ENCODE data around the gene TSPAN4. TPM values are rescaled to one million over a fixed set of nuclear protein-coding genes. Genes with fewer than 3 reads are reported as not detected.

TSPAN4 gene
- total RNA-seq, 2 experiments from 2014 or later = 9.4 to 12.1 TPM

GRCh38 chr11:909406-909805 is 66.8 kb downstream of the TSPAN4 start:
- no TSS peak for BruUV-seq (replicated peaks)
- Histone ChIP-seq H3K36me3 (ENCODE audit: insufficient read depth, low read length) (peaks cover 22% of the 10 kb centered on the region), H3K27ac (ENCODE audit: low read depth, low read length, poor library complexity, severe bottlenecking) (no peak overlapping the region), H2AFZ (ENCODE audit: low read length) (no peak overlapping the region), H3K9me3 (ENCODE audit: low read length) (no peaks in the 10 kb centered on the region), H3K9me2 (ENCODE audit: insufficient read depth, low read length) (no peaks in the 10 kb centered on the region), H4K20me1 (ENCODE audit: insufficient read depth, low read length) (no peaks in the 10 kb centered on the region; the same call in 1 of the 2 replicates), H3K79me2 (ENCODE audit: insufficient read depth, low read depth, low read length) (peaks cover 19% of the 10 kb centered on the region), H3K4me2 (ENCODE audit: low read length) (peak overlapping the region; percentile 63), H3K4me1 (ENCODE audit: insufficient read depth, low read length, poor library complexity, severe bottlenecking) (peaks cover 35% of the 10 kb centered on the region), H3K4me3 (ENCODE audit: low read depth, low read length, poor library complexity, severe bottlenecking) (peak overlapping the region; percentile 88)
- no peak for TF ChIP-seq EZH2phosphoT487 (IDR thresholded peaks at IDR 0.05; ENCODE audit: borderline replicate concordance, low read depth, low read length)
- TF ChIP-seq, protein P1, sequence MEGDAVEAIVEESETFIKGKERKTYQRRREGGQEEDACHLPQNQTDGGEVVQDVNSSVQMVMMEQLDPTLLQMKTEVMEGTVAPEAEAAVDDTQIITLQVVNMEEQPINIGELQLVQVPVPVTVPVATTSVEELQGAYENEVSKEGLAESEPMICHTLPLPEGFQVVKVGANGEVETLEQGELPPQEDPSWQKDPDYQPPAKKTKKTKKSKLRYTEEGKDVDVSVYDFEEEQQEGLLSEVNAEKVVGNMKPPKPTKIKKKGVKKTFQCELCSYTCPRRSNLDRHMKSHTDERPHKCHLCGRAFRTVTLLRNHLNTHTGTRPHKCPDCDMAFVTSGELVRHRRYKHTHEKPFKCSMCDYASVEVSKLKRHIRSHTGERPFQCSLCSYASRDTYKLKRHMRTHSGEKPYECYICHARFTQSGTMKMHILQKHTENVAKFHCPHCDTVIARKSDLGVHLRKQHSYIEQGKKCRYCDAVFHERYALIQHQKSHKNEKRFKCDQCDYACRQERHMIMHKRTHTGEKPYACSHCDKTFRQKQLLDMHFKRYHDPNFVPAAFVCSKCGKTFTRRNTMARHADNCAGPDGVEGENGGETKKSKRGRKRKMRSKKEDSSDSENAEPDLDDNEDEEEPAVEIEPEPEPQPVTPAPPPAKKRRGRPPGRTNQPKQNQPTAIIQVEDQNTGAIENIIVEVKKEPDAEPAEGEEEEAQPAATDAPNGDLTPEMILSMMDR (conservative IDR thresholded peaks at IDR 0.05; ENCODE audit: low read length) = no peak
- DNase-seq (ENCODE audit: low spot score) = no peak
- intact Hi-C loops (cut with micrococcal nuclease; ENCODE audit: unreplicated experiment) = loop anchor here (5.0 kb wide), 1 partner anchor 62 kb away; no protein-coding TSS in a partner anchor
- ChIA-PET CTCF (ENCODE audit: unreplicated experiment) (no interaction called here), POLR2A (interaction anchor here (1.1 kb wide), 1 partner anchor 20 kb away, joined by 4 read pairs; no protein-coding TSS in a partner anchor)

DNA sequence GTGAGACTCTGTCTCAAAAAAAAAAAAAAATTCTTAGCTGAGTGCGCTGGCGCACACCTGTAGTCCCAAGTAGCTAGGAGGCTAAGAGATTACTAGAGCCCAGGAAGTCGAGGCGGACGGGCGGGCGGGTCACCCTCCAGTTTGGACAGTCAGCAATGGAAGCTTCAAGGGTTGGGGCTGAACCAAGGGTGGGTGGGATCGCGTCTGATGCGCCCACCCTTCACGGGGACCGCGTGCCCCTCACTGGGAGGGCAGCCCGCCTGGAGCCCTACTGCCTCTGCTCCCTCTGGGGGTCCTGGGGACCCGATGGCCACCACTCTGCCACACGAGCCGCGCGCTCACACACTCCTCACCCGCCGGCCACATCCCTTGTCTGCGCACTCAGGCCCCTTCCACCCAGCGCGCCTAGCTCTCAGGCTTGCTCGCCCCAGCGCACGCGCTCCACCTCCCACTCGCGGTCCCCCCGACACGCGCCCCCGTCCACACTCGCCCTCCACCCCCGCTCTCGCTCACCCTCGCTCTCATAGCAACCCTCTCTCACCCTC is 67.5 kb downstream of the TSPAN4 start:
- no peaks in the 10 kb centered on the region; the same call in 1 of the 2 replicates for H4K20me1 ChIP-seq (ENCODE audit: insufficient read depth, low read length)
- no peaks in the 10 kb centered on the region for H3K9me2 ChIP-seq (ENCODE audit: insufficient read depth, low read length)
- peak; percentile 25 for DNase-seq (ENCODE audit: low spot score)
- intact Hi-C loops (cut with micrococcal nuclease; ENCODE audit: unreplicated experiment) = loop anchor here (5.0 kb wide), 1 partner anchor 403 kb away; the partner anchor contains the start of gene RNH1
- TF ChIP-seq, protein P1 (conservative IDR thresholded peaks at IDR 0.05; ENCODE audit: low read length) = no peak
- TF ChIP-seq EZH2phosphoT487 (IDR thresholded peaks at IDR 0.05; ENCODE audit: borderline replicate concordance, low read depth, low read length) = no peak
- H3K36me3 ChIP-seq (ENCODE audit: insufficient read depth, low read length) = peaks cover 15% of the 10 kb centered on the region
- H3K27ac ChIP-seq (ENCODE audit: low read depth, low read length, poor library complexity, severe bottlenecking) = peak overlapping the region; percentile 23
- H3K4me1 ChIP-seq (ENCODE audit: insufficient read depth, low read length, poor library complexity, severe bottlenecking) = peaks cover 35% of the 10 kb centered on the region
- no peaks in the 10 kb centered on the region for H3K9me3 ChIP-seq (ENCODE audit: low read length)
- peak overlapping the region; percentile 63 for H3K4me2 ChIP-seq (ENCODE audit: low read length)
- H3K79me2 ChIP-seq (ENCODE audit: insufficient read depth, low read depth, low read length) = peaks cover 19% of the 10 kb centered on the region
- peak overlapping the region; percentile 88 for H3K4me3 ChIP-seq (ENCODE audit: low read depth, low read length, poor library complexity, severe bottlenecking)
- ChIA-PET POLR2A (interaction anchor here (0.6 to 1.1 kb wide), 3 partner anchors 17 to 43 kb away, joined by 3 to 7 read pairs (median 4); no protein-coding TSS in a partner anchor), CTCF (ENCODE audit: unreplicated experiment) (no interaction called here)
- no TSS peak for BruUV-seq (replicated peaks)
- H2AFZ ChIP-seq (ENCODE audit: low read length) = peak overlapping the region; percentile 37; the same call in 1 of the 2 replicates

GRCh38 chr11:910589-911030 is 68.0 kb downstream of the TSPAN4 start, which contains the start of gene CHID1:
Gene CHID1 (minus strand): TSS chr11:910810. CDS start chr11:904816, 5,994 bp downstream.
- peak; percentile 89 for DNase-seq (ENCODE audit: low spot score)
- H3K36me3 ChIP-seq (ENCODE audit: insufficient read depth, low read length) = peaks cover 14% of the 10 kb centered on the region
- H3K79me2 ChIP-seq (ENCODE audit: insufficient read depth, low read depth, low read length) = peaks cover 19% of the 10 kb centered on the region
- intact Hi-C loops (cut with micrococcal nuclease; ENCODE audit: unreplicated experiment) = loop anchor here (5.0 kb wide), 1 partner anchor 403 kb away; the partner anchor contains the start of gene RNH1
- H3K27ac ChIP-seq (ENCODE audit: low read depth, low read length, poor library complexity, severe bottlenecking) = peak within 1 kb of the TSS; percentile 44
- no TSS peak for BruUV-seq (replicated peaks)
- H3K4me3 ChIP-seq (ENCODE audit: low read depth, low read length, poor library complexity, severe bottlenecking) = peak within 1 kb of the TSS; percentile 88
- H3K9me3 ChIP-seq (ENCODE audit: low read length) = no peaks in the 10 kb centered on the region
- peaks cover 35% of the 10 kb centered on the region for H3K4me1 ChIP-seq (ENCODE audit: insufficient read depth, low read length, poor library complexity, severe bottlenecking)
- ChIA-PET POLR2A (interaction anchor here (1.0 to 1.1 kb wide), 2 partner anchors 17 to 18 kb away, joined by 4 to 7 read pairs; no protein-coding TSS in a partner anchor), CTCF (ENCODE audit: unreplicated experiment) (no interaction called here)
- no peaks in the 10 kb centered on the region; the same call in 1 of the 2 replicates for H4K20me1 ChIP-seq (ENCODE audit: insufficient read depth, low read length)
- H2AFZ ChIP-seq (ENCODE audit: low read length) = peak within 1 kb of the TSS; percentile 66
- peak within 1 kb of the TSS; percentile 70 for H3K4me2 ChIP-seq (ENCODE audit: low read length)
- TF ChIP-seq EZH2phosphoT487 (IDR thresholded peaks at IDR 0.05; ENCODE audit: borderline replicate concordance, low read depth, low read length) = no peak
- TF ChIP-seq, protein P1 (conservative IDR thresholded peaks at IDR 0.05; ENCODE audit: low read length) = no peak
- no peaks in the 10 kb centered on the region for H3K9me2 ChIP-seq (ENCODE audit: insufficient read depth, low read length)

Data from OCI-LY7 (cell line).